DMS79 (cell line): ENCODE data around the gene PCNX1.
A peak's percentile ranks its signal among the peaks of the same experiment; 100 is the strongest.

ENCODE experiments used
- DNase-seq: peaks from one replicate; lab custom pipeline; 2025; lab: John Stamatoyannopoulos, UW

The PCNX1 gene

GRCh38 chr14:71071042-71071441 is 163.8 kb downstream of the PCNX1 start:
- no peak for DNase-seq

GRCh38 chr14:71076462-71077092 is 169.3 kb downstream of the PCNX1 start:
- no peak for DNase-seq

GRCh38 chr14:71078500-71078899 is 171.2 kb downstream of the PCNX1 start:
- DNase-seq, result no peak

GRCh38 chr14:71086567-71086966 is 179.3 kb downstream of the PCNX1 start:
- no peak for DNase-seq

DNA sequence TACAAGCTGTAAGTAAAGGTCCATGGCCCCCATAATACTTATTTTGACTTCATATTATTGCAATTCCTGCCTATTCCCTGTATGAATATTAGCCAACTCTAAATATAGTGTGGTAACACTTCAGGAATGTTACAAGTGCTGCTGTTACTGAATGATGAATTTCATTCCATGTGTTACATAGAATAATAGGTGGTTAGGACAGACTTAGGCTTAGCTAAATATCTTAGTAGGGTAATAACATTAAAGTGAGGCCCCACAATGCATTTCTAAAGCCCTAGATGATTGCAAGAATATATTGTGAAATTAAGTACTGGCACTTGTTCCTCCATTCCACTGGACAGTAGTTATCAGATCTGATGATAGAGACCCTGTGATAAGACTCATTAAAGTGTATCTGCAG is 182.7 kb downstream of the PCNX1 start:
- DNase-seq, result no peak

GRCh38 chr14:71094722-71095121 is 187.5 kb downstream of the PCNX1 start:
- no peak for DNase-seq

- no peak for DNase-seq
Observed at GRCh38 chr14:71096947-71097346, 189.7 kb downstream of the PCNX1 start.

- DNase-seq, result peak; percentile 47
Observed at GRCh38 chr14:71103662-71104484, 196.6 kb downstream of the PCNX1 start.

DNA sequence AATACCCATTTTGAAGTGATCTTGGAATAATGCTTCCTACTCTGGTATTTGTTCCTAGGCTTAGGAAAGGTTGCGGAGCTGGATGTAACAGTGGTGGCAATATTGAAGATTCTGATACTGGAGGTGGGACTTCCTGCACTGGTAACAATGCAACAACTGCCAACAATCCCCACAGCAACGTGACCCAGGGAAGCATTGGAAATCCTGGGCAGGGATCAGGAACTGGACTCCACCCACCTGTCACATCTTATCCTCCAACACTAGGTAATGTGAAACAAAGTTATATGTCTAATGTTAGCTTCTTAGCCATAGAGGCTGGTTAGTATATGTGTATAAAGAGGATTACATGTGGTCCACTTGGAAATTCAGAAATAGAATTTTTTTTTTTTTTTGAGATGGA is 197.9 kb downstream of the PCNX1 start:
- DNase-seq, result no peak

GRCh38 chr14:71107921-71108320 is 200.7 kb downstream of the PCNX1 start:
- DNase-seq, result no peak

- no peak for DNase-seq
Observed at GRCh38 chr14:71108398-71109119, 201.3 kb downstream of the PCNX1 start.

- DNase-seq, result no peak
Observed at GRCh38 chr14:71113376-71113775, 206.1 kb downstream of the PCNX1 start.

DNA sequence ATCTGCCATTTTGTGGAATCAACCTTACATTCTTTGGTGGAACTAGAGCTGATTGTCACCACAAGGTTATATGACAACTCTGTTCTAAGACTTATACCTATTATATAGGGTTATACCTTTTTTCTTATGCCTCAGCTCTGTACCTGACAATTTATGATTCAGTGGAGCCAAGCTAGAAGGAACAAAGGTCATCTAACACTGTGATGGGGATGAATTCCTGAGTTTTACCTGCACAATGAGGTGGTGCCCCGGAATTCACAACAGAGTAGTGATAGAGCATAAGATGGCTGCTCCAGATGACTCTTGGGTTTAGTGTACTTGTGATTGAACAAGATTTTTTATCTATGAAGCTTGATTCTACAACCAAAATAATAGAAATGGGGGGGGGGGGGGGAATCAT is 207.3 kb downstream of the PCNX1 start:
- no peak for DNase-seq

GRCh38 chr14:71115306-71115705 is 208.0 kb downstream of the PCNX1 start:
- no peak for DNase-seq

DNA sequence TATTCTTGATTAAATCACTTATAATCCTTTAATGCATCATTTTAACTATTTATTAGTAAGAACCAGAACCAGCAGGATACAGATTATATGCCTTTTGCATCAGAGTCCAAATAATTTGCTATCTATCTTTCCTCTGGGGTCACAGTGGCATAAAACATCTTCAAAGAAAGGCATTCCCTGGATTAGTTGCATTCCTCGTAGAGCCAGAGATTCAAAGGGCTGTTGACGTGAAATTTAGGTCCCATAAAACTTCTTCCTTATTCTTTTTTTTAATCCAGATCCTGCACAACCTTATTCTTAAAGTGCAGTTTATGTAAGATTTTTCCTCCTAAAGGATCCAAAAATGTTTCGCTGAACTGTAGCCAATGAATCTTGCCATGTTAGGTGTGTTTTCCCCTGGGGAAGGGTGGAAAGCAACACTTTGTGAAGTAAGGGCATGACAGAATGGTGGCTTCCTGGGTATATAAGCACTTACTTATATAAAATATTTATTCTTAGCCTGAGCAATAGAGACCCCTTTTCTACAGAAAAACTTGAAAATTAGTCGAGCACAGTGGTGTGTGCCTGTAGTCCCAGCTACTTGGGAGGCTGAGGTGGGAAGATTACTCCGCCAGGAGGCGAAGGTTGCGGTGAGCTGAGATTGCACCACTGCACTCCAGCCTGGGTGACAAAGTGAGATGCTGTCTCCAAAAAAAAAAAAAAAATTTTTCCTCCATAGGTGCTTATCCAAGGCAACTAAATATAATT is 208.7 kb downstream of the PCNX1 start:
- DNase-seq, result no peak

DNA sequence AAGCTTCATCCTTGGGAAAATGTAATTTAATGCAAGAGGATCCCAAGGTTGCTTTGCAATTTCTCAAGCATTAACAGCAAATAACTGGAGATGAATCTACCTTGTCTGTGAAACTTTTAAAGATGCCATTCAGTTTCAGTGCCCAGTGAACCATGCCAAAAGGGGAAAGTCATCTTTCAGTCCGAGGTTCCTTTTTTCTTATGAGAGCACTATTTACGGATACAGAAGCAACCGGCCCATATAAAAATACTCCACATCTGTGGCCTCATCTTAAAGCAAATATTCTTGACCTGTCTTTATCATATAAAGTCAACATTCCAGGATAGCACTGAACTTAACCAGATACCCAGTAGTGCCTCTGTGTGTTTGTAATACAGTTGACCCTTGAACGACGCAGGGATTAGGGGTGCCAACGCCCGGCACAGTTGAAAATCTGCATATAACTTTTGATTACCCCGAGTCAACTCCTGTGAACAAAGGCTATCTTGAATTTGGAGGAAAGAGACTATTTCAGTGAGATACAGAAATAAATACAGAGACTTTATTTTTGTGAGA is 209.4 kb downstream of the PCNX1 start:
- no peak for DNase-seq

GRCh38 chr14:71117839-71118743 is 210.8 kb downstream of the PCNX1 start:
- DNase-seq, result no peak

DNA sequence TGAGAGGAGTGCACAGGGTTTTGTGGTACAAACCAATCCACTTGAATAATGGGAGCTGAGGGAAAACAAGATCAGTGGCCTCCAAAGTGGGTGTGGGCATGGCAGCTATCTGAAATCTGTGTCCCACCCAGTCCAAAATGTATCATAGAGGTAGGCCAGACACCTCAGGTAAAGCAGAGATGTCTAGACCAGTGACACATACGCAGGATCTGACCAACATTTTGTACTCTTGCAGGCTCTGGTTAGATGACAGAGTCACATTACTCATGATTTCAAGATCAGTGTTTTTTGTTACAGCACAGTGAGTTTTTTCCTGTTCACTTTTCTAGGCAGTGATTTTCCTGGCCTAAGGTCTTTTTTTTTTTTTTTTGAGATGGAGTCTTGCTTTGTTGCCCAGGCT is 211.8 kb downstream of the PCNX1 start:
- DNase-seq, result no peak

DNA sequence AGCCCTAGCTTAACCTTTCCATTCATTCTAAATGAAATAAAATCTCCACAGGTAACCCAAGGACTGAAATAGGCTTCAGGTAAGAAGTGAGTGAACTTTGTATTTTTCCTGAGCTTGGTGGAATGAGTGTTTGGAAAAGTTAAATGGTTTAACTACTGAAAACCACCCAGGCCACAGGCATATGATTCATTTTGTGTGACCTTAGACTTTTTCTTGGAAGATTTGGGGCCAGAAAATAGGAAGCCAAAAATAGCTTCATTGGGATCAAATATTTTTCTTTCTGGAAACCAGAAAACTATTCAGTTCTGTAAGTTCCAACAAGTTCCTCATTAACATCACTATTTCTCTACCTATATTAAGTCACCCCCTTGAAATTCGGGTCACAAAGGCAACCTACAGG is 212.6 kb downstream of the PCNX1 start:
- DNase-seq, result no peak

DNA sequence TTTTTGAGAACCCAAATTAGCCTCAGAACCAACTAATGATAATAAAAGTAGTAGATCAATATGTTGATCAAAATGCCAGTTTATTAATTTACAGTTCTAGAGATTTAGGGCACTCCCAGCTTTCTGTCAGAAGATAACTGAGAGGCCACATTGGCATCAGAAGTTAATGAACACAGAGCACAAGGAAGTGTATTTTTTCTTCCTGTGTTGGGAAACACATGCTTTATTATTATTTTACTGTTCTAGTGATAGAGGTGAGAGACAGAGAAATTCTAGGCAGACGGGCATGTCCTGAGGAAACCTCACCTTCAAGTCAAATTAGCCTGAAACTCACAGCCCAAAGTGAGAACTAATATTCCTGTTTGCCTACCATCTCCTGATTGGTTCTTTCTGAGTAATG is 213.7 kb downstream of the PCNX1 start:
- DNase-seq, result no peak

DNA sequence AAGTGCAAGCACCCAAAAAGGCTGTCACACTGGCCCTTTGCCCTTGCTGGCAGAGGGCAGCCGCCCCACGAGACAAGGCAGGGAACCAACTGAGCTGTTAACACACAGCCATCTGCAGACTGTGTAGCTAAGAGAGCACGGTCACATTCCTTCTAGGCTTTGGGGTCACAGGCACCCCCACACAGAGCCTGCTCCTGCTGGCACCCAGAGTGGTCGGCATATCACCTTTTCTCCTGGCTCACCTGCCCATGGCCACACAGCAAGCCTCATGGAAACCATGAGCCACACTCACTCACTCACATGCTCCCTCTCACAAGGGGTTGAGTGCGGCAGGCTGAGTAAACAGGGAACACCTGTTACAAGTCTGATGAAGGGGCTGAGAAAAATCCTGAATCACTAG is 214.5 kb downstream of the PCNX1 start:
- no peak for DNase-seq
